K562 (cell line): ENCODE data around the gene SND1. TPM values are rescaled to one million over a fixed set of nuclear protein-coding genes. Genes with fewer than 3 reads are reported as not detected.

ENCODE experiments used
- ATAC-seq: fragments of 200-7000 bp; cut with Tn5 transposase; 3 replicates; pipeline ENCODE4 v1.9.1; 2020; ENCODE audit warnings: moderate library complexity
- BruUV-seq: library from RNA; stranded (reverse); fragments of 400-500 nt; replicated peaks from 2 replicates; lab custom pipeline; 2021; lab: Mats Ljungman, UMichigan
- CTCF ChIA-PET: fragments of 300-600 bp; formaldehyde crosslinking; extraction: SDS; loops from one replicate; lab custom pipeline; 2021; ENCODE audit warnings: low intra/inter-chr PET ratio; lab: Yijun Ruan, JAX
- POLR2A ChIA-PET: fragments of 300-600, 350-650 bp; sonication (Branson Sonifier 250); formaldehyde crosslinking; extraction: SDS; loops from one replicate; lab custom pipeline; 2021; ENCODE audit warnings: antibody characterized with exemption, inconsistent platforms; lab: Yijun Ruan, JAX
- DNase-seq, 4 experiments: peaks; one replicate each; pipeline versions ENCODE4 v3.0.0 to v3.0.0-alpha.2; 2011 to 2018; ENCODE audit warnings: low spot score in 3 of 4, mixed read lengths in 3 of 4; ENCODE audit errors: extremely low read depth in 1 of 4
- FAIRE-seq: peaks from 2 replicates; lab custom pipeline; 2011; peaks lifted over from hg19 to GRCh38; lab: Jason Lieb, UNC
- H2AFZ ChIP-seq: 2 replicates; pipeline ENCODE4 v1.6.0; 2011; ENCODE audit warnings: low read depth, low read length, control low read depth, inconsistent platforms
- H3K27ac ChIP-seq: fragments of 200-600 bp; 3 replicates; pipeline ENCODE4 v1.8.0; 2011; ENCODE audit warnings: low read depth, mild to moderate bottlenecking, control low read depth, inconsistent platforms, low read length, moderate library complexity, mixed read lengths; ENCODE audit errors: extremely low read depth
- H3K27me3 ChIP-seq, 2 experiments: fragments of 300-600 bp in 1 of 2; 2 replicates in 1 of 2; 3 replicates in 1 of 2; pipeline versions ENCODE4 v1.6.0 to v1.8.0; 2011; ENCODE audit warnings: inconsistent platforms in 2 of 2, low read length in 2 of 2, mild to moderate bottlenecking in 1 of 2, mixed read lengths in 1 of 2, moderate library complexity in 1 of 2; ENCODE audit not compliant: control insufficient read depth in 2 of 2, insufficient read depth in 2 of 2
- H3K36me3 ChIP-seq: fragments of 300-600 bp; 3 replicates; pipeline ENCODE4 v1.8.0; 2011; ENCODE audit warnings: mild to moderate bottlenecking, low read length, inconsistent platforms; ENCODE audit not compliant: control insufficient read depth, insufficient read depth
- H3K4me1 ChIP-seq, 2 experiments: fragments of 200-600 bp in 1 of 2; replicated peaks in 1 of 2; 2 replicates in 1 of 2; 3 replicates in 1 of 2; pipeline versions ENCODE4 v1.5.1 to v1.8.0; 2011; ENCODE audit warnings: inconsistent platforms in 2 of 2, low read length in 2 of 2, mild to moderate bottlenecking in 1 of 2, mixed read lengths in 1 of 2, moderate library complexity in 1 of 2; ENCODE audit not compliant: control insufficient read depth in 2 of 2, insufficient read depth in 2 of 2
- H3K4me2 ChIP-seq: 2 replicates; pipeline ENCODE4 v1.6.1; 2011; ENCODE audit warnings: low read length, control low read depth, inconsistent platforms, mixed read lengths; ENCODE audit not compliant: insufficient read depth
- H3K4me3 ChIP-seq: fragments of 200-600 bp; sonication (generic), shearing (Covaris generic); 2 replicates; pipeline ENCODE4 v1.5.1; 2016; ENCODE audit warnings: control low read depth, inconsistent platforms
- H3K79me2 ChIP-seq: fragments of 200-600 bp; 3 replicates; pipeline ENCODE4 v1.8.0; 2011; ENCODE audit warnings: low read length, inconsistent platforms; ENCODE audit not compliant: control insufficient read depth, insufficient read depth
- H3K9ac ChIP-seq, 2 experiments: 2 replicates each; pipeline versions ENCODE4 v1.6.0 to v1.6.1; 2011; ENCODE audit warnings: low read depth in 2 of 2, low read length in 2 of 2, control low read depth in 1 of 2, inconsistent platforms in 1 of 2, mild to moderate bottlenecking in 1 of 2, mixed read lengths in 1 of 2; ENCODE audit not compliant: insufficient read depth in 1 of 2
- H3K9me1 ChIP-seq: one replicate; pipeline ENCODE4 v1.6.0; 2011; ENCODE audit warnings: inconsistent platforms, mild to moderate bottlenecking, low read length, moderate library complexity; ENCODE audit not compliant: control insufficient read depth, insufficient read depth
- H3K9me3 ChIP-seq: replicated peaks from 2 replicates; pipeline ENCODE4 v1.5.1; 2011; ENCODE audit warnings: low read depth, low read length, inconsistent platforms; ENCODE audit not compliant: control insufficient read depth, insufficient read depth
- H4K20me1 ChIP-seq: replicated peaks from 2 replicates; pipeline ENCODE4 v1.6.1; 2011; ENCODE audit warnings: low read length, inconsistent platforms, mixed read lengths; ENCODE audit not compliant: control insufficient read depth, insufficient read depth
- CCNT2 ChIP-seq: IDR thresholded peaks from 2 replicates; pipeline ENCODE4 v1.6.1; 2011; ENCODE audit warnings: borderline replicate concordance, low read depth, mild to moderate bottlenecking, moderate library complexity, mixed read lengths, low read length; ENCODE audit not compliant: insufficient read length; ENCODE audit errors: extremely low read depth
- HMG20B ChIP-seq: fragments of 250-450 bp; sonication (Bioruptor Pico); IDR thresholded peaks from 2 replicates; pipeline ENCODE4 v1.5.0; 2021; ENCODE audit warnings: mild to moderate bottlenecking
- ILF3 ChIP-seq: fragments of 450-650 bp; IDR thresholded peaks from 2 replicates; pipeline ENCODE4 v1.6.1; 2018; ENCODE audit warnings: antibody characterized with exemption, mild to moderate bottlenecking, moderate library complexity, borderline replicate concordance
- OTX1 ChIP-seq: fragments of 450-650 bp; formaldehyde crosslinking; IDR thresholded peaks from 2 replicates; pipeline ENCODE4 v1.4.0; 2022; ENCODE audit warnings: mild to moderate bottlenecking
- POLR2A ChIP-seq: fragments of 450-650 bp; conservative IDR thresholded peaks from 2 replicates; pipeline ENCODE4 v1.6.1; 2016
- PRPF4 ChIP-seq: fragments of 200-400 bp; formaldehyde crosslinking; IDR thresholded peaks from one replicate; pipeline ENCODE4 v1.6.1; 2017; ENCODE audit warnings: low read length, low read depth, mild to moderate bottlenecking; ENCODE audit not compliant: insufficient read depth, poor library complexity, severe bottlenecking
- RBM39 ChIP-seq: fragments of 200-400 bp; formaldehyde crosslinking; optimal IDR thresholded peaks from 2 replicates; pipeline ENCODE3; 2018; ENCODE audit warnings: low read depth, low read length
- RUNX1 ChIP-seq: sonication (generic); IDR thresholded peaks from 2 replicates; pipeline ENCODE4 v1.6.1; 2016; ENCODE audit warnings: antibody characterized with exemption, low read depth
- ZEB2 ChIP-seq: fragments of 450-650 bp; IDR thresholded peaks from 2 replicates; pipeline ENCODE4 v1.6.1; 2016
- WGBS: fragments of 100-300 bp; shearing (Covaris generic); methylation state at CpG from one replicate; pipeline ENCODE4 v1.1.6; 2016; ENCODE audit warnings: low coverage, mixed read lengths; ENCODE audit not compliant: insufficient coverage; ENCODE audit errors: missing lambda C conversion rate; 5-methylcytosine and 5-hydroxymethylcytosine counted together
- in situ Hi-C: fragments of 300-500 bp; cut with MboI; formaldehyde crosslinking; loops from 4 replicates; pipeline ENCODE4 v1.15.0; 2018; ENCODE audit warnings: inconsistent platforms, mixed read lengths
- intact Hi-C: fragments of 100-400 bp; cut with micrococcal nuclease; formaldehyde crosslinking; loops from 2 replicates; pipeline ENCODE4 v1.14.2; 2022
- polyA plus RNA-seq, 8 experiments: library from polyadenylated mRNA; depleted of rRNA in 4 of 8; stranded (reverse) in 5 of 8; unstranded in 3 of 8; fragments of >200 nt; fragmentation: Nextera tagmentation in 2 of 8; fragmentation: Illumina TruSeq in 1 of 8; extraction: Ambion mirVana in 2 of 8; extraction: Trizol in 1 of 8; gene quantifications; 2 replicates each; pipeline versions ENCODE4 v1.2.1 to v1.2.3, GENCODE V29; 2011 to 2014; ENCODE audit warnings: inconsistent platforms in 1 of 8, missing spikeins in 1 of 8
- total RNA-seq, 7 experiments: library from RNA; depleted of rRNA in 6 of 7; stranded (reverse); fragments of >200 nt in 6 of 7; fragmentation: Illumina TruSeq in 2 of 7; extraction: Trizol in 2 of 7; gene quantifications; 2 replicates each; pipeline versions ENCODE4 v1.2.1 to v1.2.3, GENCODE V29; 2011 to 2021; ENCODE audit warnings: low replicate concordance in 1 of 7
- TF ChIP-seq, protein P1 (sequence below): fragments of 450-650 bp; IDR thresholded peaks from 2 replicates; pipeline ENCODE4 v1.6.1; 2016; ENCODE audit warnings: missing biosample characterization, missing genetic modification characterization
- TF ChIP-seq, protein P2 (sequence below): fragments of 450-650 bp; formaldehyde crosslinking; IDR thresholded peaks from 2 replicates; pipeline ENCODE4 v1.4.0; 2020; ENCODE audit warnings: mild to moderate bottlenecking
- TF ChIP-seq, protein P3 (sequence below): fragments of 250-450 bp; sonication (Bioruptor Pico); IDR thresholded peaks from 2 replicates; pipeline ENCODE4 v1.4.0; 2020
- TF ChIP-seq, protein P4 (sequence below): IDR thresholded peaks from 2 replicates; pipeline ENCODE4 v1.6.1; 2011; ENCODE audit warnings: borderline replicate concordance, low read depth, mild to moderate bottlenecking, moderate library complexity, low read length; ENCODE audit not compliant: insufficient read depth, poor library complexity, severe bottlenecking

The SND1 gene
- total and polyA plus RNA-seq, 9 of the 15 experiments (the other 6 are each of a cell fraction or from before 2014, with no cell fraction given): 46.5 to 307 (median 191) TPM

DNA sequence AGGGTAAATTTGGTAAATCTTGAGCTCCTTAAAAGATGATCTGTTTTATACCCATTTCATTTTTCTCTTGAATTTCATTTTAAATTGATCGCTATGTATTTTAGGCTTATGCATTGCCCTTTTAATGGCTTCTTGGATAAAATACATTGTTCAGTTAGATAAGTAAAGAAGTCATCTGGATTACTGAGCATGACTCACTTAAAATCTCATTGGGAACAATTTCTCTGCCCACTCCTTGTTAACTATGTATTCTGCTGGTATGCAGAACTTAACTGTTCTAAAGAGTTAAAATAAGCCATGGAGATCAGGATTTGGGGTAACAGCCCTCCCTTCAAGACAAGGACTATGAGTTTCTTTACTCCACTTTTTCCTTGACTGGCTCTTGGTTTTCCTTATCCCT lies 134.2 kb downstream of the SND1 start:
- CTCF ChIA-PET: no interaction called here
- Histone ChIP-seq H3K79me2 (peaks cover 83% of the 10 kb centered on the region), H3K4me3 (no peak overlapping the region)
- TF ChIP-seq PRPF4: no peak
- TF ChIP-seq, protein P1, sequence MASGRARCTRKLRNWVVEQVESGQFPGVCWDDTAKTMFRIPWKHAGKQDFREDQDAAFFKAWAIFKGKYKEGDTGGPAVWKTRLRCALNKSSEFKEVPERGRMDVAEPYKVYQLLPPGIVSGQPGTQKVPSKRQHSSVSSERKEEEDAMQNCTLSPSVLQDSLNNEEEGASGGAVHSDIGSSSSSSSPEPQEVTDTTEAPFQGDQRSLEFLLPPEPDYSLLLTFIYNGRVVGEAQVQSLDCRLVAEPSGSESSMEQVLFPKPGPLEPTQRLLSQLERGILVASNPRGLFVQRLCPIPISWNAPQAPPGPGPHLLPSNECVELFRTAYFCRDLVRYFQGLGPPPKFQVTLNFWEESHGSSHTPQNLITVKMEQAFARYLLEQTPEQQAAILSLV (tag): no peak
- TF ChIP-seq HMG20B (CRISPR knock-in tag): no peak
- no peak for TF ChIP-seq POLR2A
- TF ChIP-seq, protein P2, sequence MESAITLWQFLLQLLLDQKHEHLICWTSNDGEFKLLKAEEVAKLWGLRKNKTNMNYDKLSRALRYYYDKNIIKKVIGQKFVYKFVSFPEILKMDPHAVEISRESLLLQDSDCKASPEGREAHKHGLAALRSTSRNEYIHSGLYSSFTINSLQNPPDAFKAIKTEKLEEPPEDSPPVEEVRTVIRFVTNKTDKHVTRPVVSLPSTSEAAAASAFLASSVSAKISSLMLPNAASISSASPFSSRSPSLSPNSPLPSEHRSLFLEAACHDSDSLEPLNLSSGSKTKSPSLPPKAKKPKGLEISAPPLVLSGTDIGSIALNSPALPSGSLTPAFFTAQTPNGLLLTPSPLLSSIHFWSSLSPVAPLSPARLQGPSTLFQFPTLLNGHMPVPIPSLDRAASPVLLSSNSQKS (CRISPR knock-in tag): no peak
- TF ChIP-seq, protein P3, sequence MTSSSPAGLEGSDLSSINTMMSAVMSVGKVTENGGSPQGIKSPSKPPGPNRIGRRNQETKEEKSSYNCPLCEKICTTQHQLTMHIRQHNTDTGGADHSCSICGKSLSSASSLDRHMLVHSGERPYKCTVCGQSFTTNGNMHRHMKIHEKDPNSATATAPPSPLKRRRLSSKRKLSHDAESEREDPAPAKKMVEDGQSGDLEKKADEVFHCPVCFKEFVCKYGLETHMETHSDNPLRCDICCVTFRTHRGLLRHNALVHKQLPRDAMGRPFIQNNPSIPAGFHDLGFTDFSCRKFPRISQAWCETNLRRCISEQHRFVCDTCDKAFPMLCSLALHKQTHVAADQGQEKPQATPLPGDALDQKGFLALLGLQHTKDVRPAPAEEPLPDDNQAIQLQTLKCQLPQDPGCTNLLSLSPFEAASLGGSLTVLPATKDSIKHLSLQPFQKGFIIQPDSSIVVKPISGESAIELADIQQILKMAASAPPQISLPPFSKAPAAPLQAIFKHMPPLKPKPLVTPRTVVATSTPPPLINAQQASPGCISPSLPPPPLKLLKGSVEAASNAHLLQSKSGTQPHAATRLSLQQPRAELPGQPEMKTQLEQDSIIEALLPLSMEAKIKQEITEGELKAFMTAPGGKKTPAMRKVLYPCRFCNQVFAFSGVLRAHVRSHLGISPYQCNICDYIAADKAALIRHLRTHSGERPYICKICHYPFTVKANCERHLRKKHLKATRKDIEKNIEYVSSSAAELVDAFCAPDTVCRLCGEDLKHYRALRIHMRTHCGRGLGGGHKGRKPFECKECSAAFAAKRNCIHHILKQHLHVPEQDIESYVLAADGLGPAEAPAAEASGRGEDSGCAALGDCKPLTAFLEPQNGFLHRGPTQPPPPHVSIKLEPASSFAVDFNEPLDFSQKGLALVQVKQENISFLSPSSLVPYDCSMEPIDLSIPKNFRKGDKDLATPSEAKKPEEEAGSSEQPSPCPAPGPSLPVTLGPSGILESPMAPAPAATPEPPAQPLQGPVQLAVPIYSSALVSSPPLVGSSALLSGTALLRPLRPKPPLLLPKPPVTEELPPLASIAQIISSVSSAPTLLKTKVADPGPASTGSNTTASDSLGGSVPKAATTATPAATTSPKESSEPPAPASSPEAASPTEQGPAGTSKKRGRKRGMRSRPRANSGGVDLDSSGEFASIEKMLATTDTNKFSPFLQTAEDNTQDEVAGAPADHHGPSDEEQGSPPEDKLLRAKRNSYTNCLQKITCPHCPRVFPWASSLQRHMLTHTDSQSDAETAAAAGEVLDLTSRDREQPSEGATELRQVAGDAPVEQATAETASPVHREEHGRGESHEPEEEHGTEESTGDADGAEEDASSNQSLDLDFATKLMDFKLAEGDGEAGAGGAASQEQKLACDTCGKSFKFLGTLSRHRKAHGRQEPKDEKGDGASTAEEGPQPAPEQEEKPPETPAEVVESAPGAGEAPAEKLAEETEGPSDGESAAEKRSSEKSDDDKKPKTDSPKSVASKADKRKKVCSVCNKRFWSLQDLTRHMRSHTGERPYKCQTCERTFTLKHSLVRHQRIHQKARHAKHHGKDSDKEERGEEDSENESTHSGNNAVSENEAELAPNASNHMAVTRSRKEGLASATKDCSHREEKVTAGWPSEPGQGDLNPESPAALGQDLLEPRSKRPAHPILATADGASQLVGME (CRISPR knock-in tag): no peak
- TF ChIP-seq ZEB2: no peak
- TF ChIP-seq CCNT2: no peak
- TF ChIP-seq, protein P4, sequence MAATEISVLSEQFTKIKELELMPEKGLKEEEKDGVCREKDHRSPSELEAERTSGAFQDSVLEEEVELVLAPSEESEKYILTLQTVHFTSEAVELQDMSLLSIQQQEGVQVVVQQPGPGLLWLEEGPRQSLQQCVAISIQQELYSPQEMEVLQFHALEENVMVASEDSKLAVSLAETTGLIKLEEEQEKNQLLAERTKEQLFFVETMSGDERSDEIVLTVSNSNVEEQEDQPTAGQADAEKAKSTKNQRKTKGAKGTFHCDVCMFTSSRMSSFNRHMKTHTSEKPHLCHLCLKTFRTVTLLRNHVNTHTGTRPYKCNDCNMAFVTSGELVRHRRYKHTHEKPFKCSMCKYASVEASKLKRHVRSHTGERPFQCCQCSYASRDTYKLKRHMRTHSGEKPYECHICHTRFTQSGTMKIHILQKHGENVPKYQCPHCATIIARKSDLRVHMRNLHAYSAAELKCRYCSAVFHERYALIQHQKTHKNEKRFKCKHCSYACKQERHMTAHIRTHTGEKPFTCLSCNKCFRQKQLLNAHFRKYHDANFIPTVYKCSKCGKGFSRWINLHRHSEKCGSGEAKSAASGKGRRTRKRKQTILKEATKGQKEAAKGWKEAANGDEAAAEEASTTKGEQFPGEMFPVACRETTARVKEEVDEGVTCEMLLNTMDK: no peak
- TF ChIP-seq RUNX1: no peak
- no peak for TF ChIP-seq ILF3
- no peak for TF ChIP-seq OTX1
- no peak for TF ChIP-seq RBM39

More for the DNA sequence above, 134.2 kb downstream of the SND1 start:
- Histone ChIP-seq H3K4me1 (peaks cover 0 to 4% of the 10 kb centered on the region in 2 experiments; a peak in 2 of 5 replicates), H3K9me1 (no peaks in the 10 kb centered on the region), H3K27me3 (no peaks in the 10 kb centered on the region), H3K27ac (no peak overlapping the region), H3K9ac (no peak overlapping the region), H2AFZ (no peak overlapping the region), H3K9me3 (no peaks in the 10 kb centered on the region), H3K4me2 (no peak overlapping the region), H4K20me1 (peaks cover 9% of the 10 kb centered on the region; the same call in 1 of the 2 replicates), H3K36me3 (peaks cover 34% of the 10 kb centered on the region)
- WGBS: 85% methylated on average over 1 of the region's 1 CpG
- POLR2A ChIA-PET: no interaction called here
- intact Hi-C loops: no loop called here
- FAIRE-seq (no peak), ATAC-seq (no peak), DNase-seq (no peak)
- no TSS peak for BruUV-seq
- in situ Hi-C loops: no loop called here
